Choroid plexus epithelial cell (primary cell): ENCODE data around the gene GALNT6.
"Not testable (repeated sequence)": the region's sequence is repeated elsewhere in the genome, so short reads cannot be mapped to it uniquely, and the experiment has no call there.

ENCODE experiments used
- DNase-seq: peaks from one replicate; pipeline ENCODE4 v3.0.0-alpha.2; 2010; ENCODE audit warnings: low read depth
- H3K4me3 ChIP-seq: 2 replicates; pipeline ENCODE4 v1.5.1; 2011; ENCODE audit warnings: low read depth, mild to moderate bottlenecking, control low read depth, low read length, moderate library complexity
- TF ChIP-seq, protein P1 (sequence below): conservative IDR thresholded peaks from 2 replicates; pipeline ENCODE4 v1.5.1; 2011; ENCODE audit warnings: low read depth, mild to moderate bottlenecking, control low read depth, inconsistent platforms, low read length, moderate library complexity

The GALNT6 gene

DNA sequence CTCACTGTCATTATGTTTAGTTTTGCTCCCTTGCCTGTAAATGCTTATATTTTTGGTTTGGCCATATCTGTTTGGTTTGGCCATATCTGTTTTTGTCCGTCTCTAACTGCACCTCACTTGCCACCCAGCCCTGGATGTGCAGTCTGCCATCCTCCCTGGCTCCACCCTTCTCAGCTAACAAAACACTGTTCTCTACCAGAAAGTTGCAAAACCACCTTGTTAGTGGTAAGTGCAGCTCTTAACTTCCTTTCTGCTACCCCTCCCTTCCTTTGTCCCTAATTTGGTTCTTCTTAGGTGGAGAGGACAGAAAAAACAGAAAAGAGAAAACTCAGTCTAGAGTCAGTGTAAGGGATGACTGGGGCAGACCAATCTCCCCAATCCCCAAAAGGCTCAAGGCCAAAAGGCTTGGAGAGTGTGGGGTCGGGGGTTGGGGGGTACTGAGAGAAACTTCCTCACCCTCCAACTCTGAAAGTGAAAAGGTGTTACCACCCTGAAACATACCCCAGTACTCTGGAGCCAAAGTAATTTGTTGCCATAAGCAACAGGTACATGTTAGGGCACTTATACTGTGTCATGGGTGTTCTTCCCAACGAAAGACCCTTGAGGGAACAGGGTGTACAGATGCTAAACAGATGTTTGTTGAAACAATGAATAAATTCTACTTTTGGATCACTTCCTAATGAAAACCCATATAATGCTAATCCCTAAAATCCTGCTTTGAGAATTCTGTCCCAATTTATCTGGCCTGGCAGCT lies 72.2 kb downstream of the GALNT6 start:
- no peak for DNase-seq
- no peak overlapping the region for H3K4me3 ChIP-seq
- TF ChIP-seq, protein P1, sequence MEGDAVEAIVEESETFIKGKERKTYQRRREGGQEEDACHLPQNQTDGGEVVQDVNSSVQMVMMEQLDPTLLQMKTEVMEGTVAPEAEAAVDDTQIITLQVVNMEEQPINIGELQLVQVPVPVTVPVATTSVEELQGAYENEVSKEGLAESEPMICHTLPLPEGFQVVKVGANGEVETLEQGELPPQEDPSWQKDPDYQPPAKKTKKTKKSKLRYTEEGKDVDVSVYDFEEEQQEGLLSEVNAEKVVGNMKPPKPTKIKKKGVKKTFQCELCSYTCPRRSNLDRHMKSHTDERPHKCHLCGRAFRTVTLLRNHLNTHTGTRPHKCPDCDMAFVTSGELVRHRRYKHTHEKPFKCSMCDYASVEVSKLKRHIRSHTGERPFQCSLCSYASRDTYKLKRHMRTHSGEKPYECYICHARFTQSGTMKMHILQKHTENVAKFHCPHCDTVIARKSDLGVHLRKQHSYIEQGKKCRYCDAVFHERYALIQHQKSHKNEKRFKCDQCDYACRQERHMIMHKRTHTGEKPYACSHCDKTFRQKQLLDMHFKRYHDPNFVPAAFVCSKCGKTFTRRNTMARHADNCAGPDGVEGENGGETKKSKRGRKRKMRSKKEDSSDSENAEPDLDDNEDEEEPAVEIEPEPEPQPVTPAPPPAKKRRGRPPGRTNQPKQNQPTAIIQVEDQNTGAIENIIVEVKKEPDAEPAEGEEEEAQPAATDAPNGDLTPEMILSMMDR, result no peak

DNA sequence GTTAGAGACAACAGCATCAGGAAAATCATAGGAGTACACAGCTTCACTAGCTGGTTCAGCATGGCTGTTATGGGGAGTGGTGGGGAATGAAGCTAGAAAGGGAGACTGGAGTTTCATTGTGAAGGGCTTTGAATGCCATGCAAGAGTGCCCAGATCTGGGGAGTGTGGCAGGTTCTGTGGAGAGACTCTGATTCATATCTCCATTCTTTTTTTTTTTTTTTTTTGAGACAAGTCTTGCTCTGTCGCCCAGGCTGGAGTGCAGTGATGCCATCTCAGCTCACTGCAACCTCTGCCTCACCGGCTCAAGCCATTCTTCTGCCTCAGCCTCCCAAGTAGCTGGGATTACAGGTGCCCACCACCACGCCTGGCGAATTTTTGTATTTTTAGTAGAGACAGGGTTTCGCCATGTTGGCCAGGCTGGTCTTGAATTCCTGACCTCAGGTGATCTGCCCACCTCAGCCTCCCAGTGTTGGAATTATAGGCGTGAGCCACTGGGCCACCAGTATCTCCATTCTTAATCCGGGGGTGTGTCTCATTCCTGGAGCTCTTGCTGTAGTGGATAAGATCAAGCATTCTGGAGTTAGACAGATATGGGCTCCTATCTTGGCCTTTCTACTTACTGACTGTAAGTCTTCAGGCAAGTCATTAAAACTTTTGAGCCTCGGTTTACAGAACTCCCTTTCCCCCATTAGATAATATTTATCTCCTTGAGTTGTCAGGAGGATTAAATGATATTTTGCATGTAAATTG lies 73.0 kb downstream of the GALNT6 start:
- DNase-seq, H3K4me3 ChIP-seq: not testable (repeated sequence)

DNA sequence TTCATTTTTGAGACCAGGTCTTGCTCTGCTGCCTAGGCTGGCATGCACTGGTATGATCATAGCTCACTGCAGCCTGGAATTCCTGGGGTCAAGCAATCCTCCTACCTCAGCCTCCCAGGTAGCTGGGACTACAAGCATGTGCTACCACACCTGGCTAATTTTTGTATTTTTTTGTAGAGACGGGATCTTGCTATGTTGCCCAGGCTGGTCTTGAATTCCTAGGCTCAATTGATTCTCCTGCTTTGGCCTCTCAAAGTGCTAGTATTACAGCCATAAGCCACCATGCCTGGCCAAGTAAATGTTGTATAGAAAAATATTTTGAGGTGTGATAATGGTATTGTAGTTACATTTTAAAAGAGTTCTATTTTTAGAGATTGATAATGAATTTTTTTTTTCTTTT lies 79.8 kb downstream of the GALNT6 start:
- H3K4me3 ChIP-seq, result no peak overlapping the region
- TF ChIP-seq, protein P1, result no peak
- no peak for DNase-seq

DNA sequence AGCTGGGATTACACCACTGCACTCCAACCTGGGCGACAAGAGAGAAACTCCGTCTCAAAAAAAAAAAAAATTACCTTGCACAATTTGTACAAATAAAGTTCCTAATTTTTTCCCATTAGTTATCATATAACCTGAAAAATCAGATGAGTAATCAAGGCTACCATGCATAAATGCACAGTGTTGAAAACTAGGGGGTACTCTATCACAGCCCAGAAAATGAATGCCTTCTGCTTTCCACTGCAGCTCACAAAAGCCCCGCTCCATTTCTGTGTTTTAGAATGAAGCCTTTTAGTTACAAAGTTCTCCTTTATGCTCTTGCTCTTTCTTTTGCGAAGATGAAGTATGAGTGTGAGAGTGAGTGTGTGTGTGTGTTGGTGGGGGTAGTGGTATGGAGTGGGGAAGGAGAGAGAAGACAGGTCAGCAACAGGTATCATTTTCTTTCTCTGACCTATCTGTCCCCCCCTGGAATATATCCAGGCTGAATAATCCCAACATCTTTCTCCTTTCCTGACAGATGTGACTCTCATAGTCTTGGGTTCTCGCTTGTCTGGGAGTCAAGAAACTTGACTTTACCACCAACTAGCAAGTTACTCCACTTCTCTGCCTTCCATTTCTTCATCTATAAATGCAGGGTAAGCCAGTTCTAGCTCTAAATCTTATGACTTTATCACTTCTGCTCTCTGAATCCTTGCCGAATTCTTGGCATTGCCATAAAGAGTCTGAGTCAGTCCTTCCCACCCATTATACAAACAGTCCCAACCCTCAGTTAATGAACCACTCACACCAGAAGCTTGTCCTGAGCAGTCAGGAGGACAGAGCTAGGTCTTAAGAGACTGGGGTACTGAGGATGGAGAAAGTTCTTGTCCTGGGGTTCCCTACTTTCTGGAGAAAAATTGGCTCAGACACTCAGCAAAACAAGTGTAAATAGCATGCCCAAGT lies 83.3 kb downstream of the GALNT6 start:
- peak; percentile 71 for DNase-seq
- H3K4me3 ChIP-seq, result no peak overlapping the region
- TF ChIP-seq, protein P1, result no peak

DNA sequence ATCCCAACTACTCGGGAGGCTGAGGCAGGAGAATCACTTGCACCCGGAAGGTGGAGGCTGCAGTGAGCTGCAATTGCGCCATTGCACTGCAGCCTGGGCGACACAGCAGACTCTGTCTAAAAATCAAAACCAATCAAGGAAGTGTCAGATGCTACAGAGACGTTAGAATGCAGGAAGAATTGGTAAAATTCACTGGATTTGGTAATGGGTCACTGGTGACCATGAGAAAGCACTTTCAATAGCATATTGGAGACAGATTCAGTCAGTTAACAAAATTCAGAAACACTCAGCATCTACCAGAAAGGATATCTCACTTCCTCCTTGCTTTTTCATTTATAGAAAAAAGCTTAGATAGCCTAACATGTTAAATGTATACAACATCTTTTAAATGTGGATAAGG lies 84.7 kb downstream of the GALNT6 start:
- DNase-seq, result no peak
- TF ChIP-seq, protein P1, result no peak

More for the DNA sequence above, 84.7 kb downstream of the GALNT6 start:
- H3K4me3 ChIP-seq, result no peak overlapping the region
